ENCODE measurements around the gene U2AF1L4. TPM values are rescaled to one million over a fixed set of nuclear protein-coding genes. Genes with fewer than 3 reads are reported as not detected.

The U2AF1L4 gene
- total RNA-seq, 5 donors from 2014 or later (not counting 1 experiment from before 2014, with no cell fraction given), result 40.2 to 74.1 (median 49.3) TPM

GRCh38 chr19:35786299-35787160 is 41.3 kb upstream of the U2AF1L4 start:
- ChIA-PET CTCF (interaction anchor here in 1 of 2 donors (0.5 kb wide), 1 partner anchor 269 kb away, joined by 3 read pairs; no protein-coding TSS in a partner anchor), POLR2A (no interaction called here)
- WGBS (ENCODE audit: insufficient coverage), result 96% methylated on average over 29 of the region's 31 CpGs
- Mint-ChIP-seq H3K9me3 (no peaks in the 10 kb centered on the region), H3K4me1 (no peaks in the 10 kb centered on the region), H3K27me3 (no peaks in the 10 kb centered on the region), H3K27ac (no peak overlapping the region), H3K36me3 (peaks cover 4% of the 10 kb centered on the region), H3K4me3 (no peak overlapping the region)
- Histone ChIP-seq H3K4me1 (ENCODE audit: control insufficient read depth in 1 of 2, extremely low read depth in 1 of 2, insufficient read depth in 2 of 2, low read length in 2 of 2) (no peaks in the 10 kb centered on the region), H3K9me3 (no peaks in the 10 kb centered on the region), H3K36me3 (ENCODE audit: control insufficient read depth in 2 of 2, extremely low read depth in 1 of 2, insufficient read depth in 1 of 2, low read length in 1 of 2) (peaks cover 0 to 11% of the 10 kb centered on the region in 2 donors), H3K27me3 (replicated peaks in 1 of 2; ENCODE audit: control insufficient read depth in 2 of 2, extremely low read depth in 1 of 2, insufficient read depth in 2 of 2, low read length in 1 of 2) (peaks cover 0 to 9% of the 10 kb centered on the region in 2 experiments), H3K27ac (ENCODE audit: low read length) (no peak overlapping the region), H3K4me3 (ENCODE audit: control insufficient read depth in 1 of 2, extremely low read depth in 1 of 2, low read length in 1 of 2) (no peak overlapping the region)
- ATAC-seq (replicated peaks in 1 of 4), result no peak
- DNase-seq, result no peak

- CTCF ChIA-PET, result no interaction called here
- Histone ChIP-seq H3K4me1 (ENCODE audit: control insufficient read depth in 1 of 2, extremely low read depth in 1 of 2, insufficient read depth in 2 of 2, low read length in 2 of 2) (no peaks in the 10 kb centered on the region), H3K27me3 (replicated peaks in 1 of 2; ENCODE audit: control insufficient read depth in 2 of 2, extremely low read depth in 1 of 2, insufficient read depth in 2 of 2, low read length in 1 of 2) (peaks cover 0 to 3% of the 10 kb centered on the region in 2 experiments), H3K36me3 (ENCODE audit: control insufficient read depth in 2 of 2, extremely low read depth in 1 of 2, insufficient read depth in 1 of 2, low read length in 1 of 2) (peaks cover 0 to 11% of the 10 kb centered on the region in 2 donors), H3K27ac (ENCODE audit: low read length) (no peak overlapping the region), H3K9me3 (no peaks in the 10 kb centered on the region), H3K4me3 (ENCODE audit: control insufficient read depth in 1 of 2, extremely low read depth in 1 of 2, low read length in 1 of 2) (no peak overlapping the region)
- Mint-ChIP-seq H3K4me3 (no peak overlapping the region), H3K27me3 (no peaks in the 10 kb centered on the region), H3K9me3 (no peaks in the 10 kb centered on the region), H3K4me1 (no peaks in the 10 kb centered on the region), H3K27ac (no peak overlapping the region), H3K36me3 (peaks cover 9% of the 10 kb centered on the region)
- POLR2A ChIA-PET, result no interaction called here
- ATAC-seq (replicated peaks in 1 of 4), result no peak
- DNase-seq, result no peak
- WGBS (ENCODE audit: insufficient coverage), result 98% methylated on average over 9 of the region's 10 CpGs
These were observed 40.1 kb upstream of the U2AF1L4 start for GRCh38 chr19:35785339-35785627.

GRCh38 chr19:35784503-35785338 is 39.5 kb upstream of the U2AF1L4 start:
- H3K27ac ChIP-seq (ENCODE audit: low read length), result no peak overlapping the region
- Mint-ChIP-seq H3K9me3 (no peaks in the 10 kb centered on the region), H3K36me3 (peaks cover 9% of the 10 kb centered on the region), H3K4me3 (no peak overlapping the region), H3K27me3 (no peaks in the 10 kb centered on the region), H3K4me1 (no peaks in the 10 kb centered on the region), H3K27ac (no peak overlapping the region)
- ATAC-seq (replicated peaks in 1 of 4) (no peak), DNase-seq (no peak)
- H3K4me3 ChIP-seq (ENCODE audit: control insufficient read depth in 1 of 2, extremely low read depth in 1 of 2, low read length in 1 of 2), result no peak overlapping the region
- H3K4me1 ChIP-seq (ENCODE audit: control insufficient read depth in 1 of 2, extremely low read depth in 1 of 2, insufficient read depth in 2 of 2, low read length in 2 of 2), result no peaks in the 10 kb centered on the region
- CTCF ChIA-PET, result interaction anchor here in 1 of 2 donors (0.6 kb wide), 1 partner anchor 141 kb away, joined by 3 read pairs; no protein-coding TSS in a partner anchor
- peaks cover 0 to 14% of the 10 kb centered on the region in 2 donors for H3K36me3 ChIP-seq (ENCODE audit: control insufficient read depth in 2 of 2, extremely low read depth in 1 of 2, insufficient read depth in 1 of 2, low read length in 1 of 2)
- H3K9me3 ChIP-seq, result no peaks in the 10 kb centered on the region
- no peaks in the 10 kb centered on the region for H3K27me3 ChIP-seq (replicated peaks in 1 of 2; ENCODE audit: control insufficient read depth in 2 of 2, extremely low read depth in 1 of 2, insufficient read depth in 2 of 2, low read length in 1 of 2)
- WGBS (ENCODE audit: insufficient coverage), result 93% methylated on average over 26 of the region's 45 CpGs
- POLR2A ChIA-PET, result no interaction called here

GRCh38 chr19:35783469-35784434 is 38.5 kb upstream of the U2AF1L4 start:
- no peak overlapping the region for H3K27ac ChIP-seq (ENCODE audit: low read length)
- H3K27me3 Mint-ChIP-seq, result no peaks in the 10 kb centered on the region
- no peaks in the 10 kb centered on the region for H3K9me3 Mint-ChIP-seq
- H3K36me3 Mint-ChIP-seq, result peaks cover 13% of the 10 kb centered on the region
- H3K9me3 ChIP-seq, result no peaks in the 10 kb centered on the region
- H3K4me1 Mint-ChIP-seq, result no peaks in the 10 kb centered on the region
- DNase-seq (no peak), ATAC-seq (replicated peaks in 1 of 4) (no peak)
- H3K27me3 ChIP-seq (replicated peaks in 1 of 2; ENCODE audit: control insufficient read depth in 2 of 2, extremely low read depth in 1 of 2, insufficient read depth in 2 of 2, low read length in 1 of 2), result no peaks in the 10 kb centered on the region
- WGBS (ENCODE audit: insufficient coverage), result 91% methylated on average over 22 of the region's 28 CpGs
- POLR2A ChIA-PET, result no interaction called here
- H3K27ac Mint-ChIP-seq, result no peak overlapping the region
- peaks cover 0 to 14% of the 10 kb centered on the region in 2 donors for H3K36me3 ChIP-seq (ENCODE audit: control insufficient read depth in 2 of 2, extremely low read depth in 1 of 2, insufficient read depth in 1 of 2, low read length in 1 of 2)
- H3K4me1 ChIP-seq (ENCODE audit: control insufficient read depth in 1 of 2, extremely low read depth in 1 of 2, insufficient read depth in 2 of 2, low read length in 2 of 2), result no peaks in the 10 kb centered on the region
- CTCF ChIA-PET, result interaction anchor here in 1 of 2 donors (0.6 kb wide), 1 partner anchor 142 kb away, joined by 3 read pairs; no protein-coding TSS in a partner anchor
- no peak overlapping the region for H3K4me3 Mint-ChIP-seq
- H3K4me3 ChIP-seq (ENCODE audit: control insufficient read depth in 1 of 2, extremely low read depth in 1 of 2, low read length in 1 of 2), result no peak overlapping the region

GRCh38 chr19:35782589-35782988 is 37.4 kb upstream of the U2AF1L4 start:
- POLR2A ChIA-PET, result no interaction called here
- Histone ChIP-seq H3K4me1 (ENCODE audit: control insufficient read depth in 1 of 2, extremely low read depth in 1 of 2, insufficient read depth in 2 of 2, low read length in 2 of 2) (no peaks in the 10 kb centered on the region), H3K27ac (ENCODE audit: low read length) (no peak overlapping the region), H3K4me3 (ENCODE audit: control insufficient read depth in 1 of 2, extremely low read depth in 1 of 2, low read length in 1 of 2) (no peak overlapping the region), H3K27me3 (replicated peaks in 1 of 2; ENCODE audit: control insufficient read depth in 2 of 2, extremely low read depth in 1 of 2, insufficient read depth in 2 of 2, low read length in 1 of 2) (no peaks in the 10 kb centered on the region), H3K36me3 (ENCODE audit: control insufficient read depth in 2 of 2, extremely low read depth in 1 of 2, insufficient read depth in 1 of 2, low read length in 1 of 2) (peaks cover 0 to 14% of the 10 kb centered on the region in 2 donors), H3K9me3 (no peaks in the 10 kb centered on the region)
- Mint-ChIP-seq H3K27me3 (no peaks in the 10 kb centered on the region), H3K36me3 (peaks cover 13% of the 10 kb centered on the region), H3K27ac (no peak overlapping the region), H3K9me3 (no peaks in the 10 kb centered on the region), H3K4me1 (no peaks in the 10 kb centered on the region), H3K4me3 (no peak overlapping the region)
- CTCF ChIA-PET, result no interaction called here
- no peak for ATAC-seq (replicated peaks in 1 of 4)
- no peak for DNase-seq
- 98% methylated on average over 7 of the region's 12 CpGs for WGBS (ENCODE audit: insufficient coverage)

- Histone ChIP-seq H3K27ac (ENCODE audit: low read length) (no peak overlapping the region), H3K4me3 (ENCODE audit: control insufficient read depth in 1 of 2, extremely low read depth in 1 of 2, low read length in 1 of 2) (no peak overlapping the region), H3K4me1 (ENCODE audit: control insufficient read depth in 1 of 2, extremely low read depth in 1 of 2, insufficient read depth in 2 of 2, low read length in 2 of 2) (peaks cover 0 to 2% of the 10 kb centered on the region in 2 experiments), H3K9me3 (no peaks in the 10 kb centered on the region), H3K27me3 (replicated peaks in 1 of 2; ENCODE audit: control insufficient read depth in 2 of 2, extremely low read depth in 1 of 2, insufficient read depth in 2 of 2, low read length in 1 of 2) (no peaks in the 10 kb centered on the region), H3K36me3 (ENCODE audit: control insufficient read depth in 2 of 2, extremely low read depth in 1 of 2, insufficient read depth in 1 of 2, low read length in 1 of 2) (peaks cover 0 to 14% of the 10 kb centered on the region in 2 donors)
- DNase-seq, result no peak
- Mint-ChIP-seq H3K27ac (no peak overlapping the region), H3K4me1 (peaks cover 0 to 5% (median 3%) of the 10 kb centered on the region in 3 donors), H3K27me3 (no peaks in the 10 kb centered on the region), H3K4me3 (no peak overlapping the region), H3K36me3 (peaks cover 13% of the 10 kb centered on the region), H3K9me3 (no peaks in the 10 kb centered on the region)
- ATAC-seq (replicated peaks in 1 of 4), result no peak
- ChIA-PET CTCF (no interaction called here), POLR2A (no interaction called here)
- 95% methylated on average over 7 of the region's 9 CpGs for WGBS (ENCODE audit: insufficient coverage)
These were observed 36.4 kb upstream of the U2AF1L4 start for GRCh38 chr19:35781650-35782049.
